ENCODE measurements around the gene ACP7.

DNA sequence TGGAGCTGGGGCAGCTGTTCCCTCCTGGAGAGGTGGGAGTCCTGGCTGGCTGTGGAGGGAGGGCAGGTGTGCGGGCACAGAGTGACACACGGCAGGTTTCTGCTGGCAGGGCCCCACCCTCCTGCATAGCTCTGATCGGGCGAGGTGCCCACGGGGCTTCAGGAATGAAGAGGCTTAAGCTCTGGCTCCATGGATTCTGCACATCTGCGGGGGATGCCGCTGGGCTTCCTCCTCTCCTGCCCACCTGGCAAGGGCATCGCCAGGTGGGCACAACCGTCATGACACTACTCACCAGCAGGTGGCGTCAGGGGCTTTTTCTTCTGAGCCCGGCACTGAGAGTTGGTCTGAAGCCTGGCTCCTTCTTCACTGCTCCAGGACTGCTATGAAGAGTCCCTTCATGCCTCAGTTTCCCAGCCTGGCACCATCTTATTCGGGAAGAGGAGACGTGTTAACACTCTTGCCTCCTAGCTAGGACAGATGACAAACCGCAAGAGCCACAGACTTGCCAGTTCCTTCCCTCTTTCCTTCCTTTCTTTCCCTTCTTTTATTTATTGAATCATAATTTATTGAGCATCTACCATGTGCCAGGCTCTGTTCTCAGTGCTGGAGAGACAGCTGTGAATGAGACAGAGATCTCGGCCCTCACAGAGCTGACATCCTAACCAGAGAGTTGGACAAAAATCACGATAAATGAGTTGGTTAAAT lies 26.2 kb downstream of the ACP7 start:
- TF ChIP-seq, protein P1, sequence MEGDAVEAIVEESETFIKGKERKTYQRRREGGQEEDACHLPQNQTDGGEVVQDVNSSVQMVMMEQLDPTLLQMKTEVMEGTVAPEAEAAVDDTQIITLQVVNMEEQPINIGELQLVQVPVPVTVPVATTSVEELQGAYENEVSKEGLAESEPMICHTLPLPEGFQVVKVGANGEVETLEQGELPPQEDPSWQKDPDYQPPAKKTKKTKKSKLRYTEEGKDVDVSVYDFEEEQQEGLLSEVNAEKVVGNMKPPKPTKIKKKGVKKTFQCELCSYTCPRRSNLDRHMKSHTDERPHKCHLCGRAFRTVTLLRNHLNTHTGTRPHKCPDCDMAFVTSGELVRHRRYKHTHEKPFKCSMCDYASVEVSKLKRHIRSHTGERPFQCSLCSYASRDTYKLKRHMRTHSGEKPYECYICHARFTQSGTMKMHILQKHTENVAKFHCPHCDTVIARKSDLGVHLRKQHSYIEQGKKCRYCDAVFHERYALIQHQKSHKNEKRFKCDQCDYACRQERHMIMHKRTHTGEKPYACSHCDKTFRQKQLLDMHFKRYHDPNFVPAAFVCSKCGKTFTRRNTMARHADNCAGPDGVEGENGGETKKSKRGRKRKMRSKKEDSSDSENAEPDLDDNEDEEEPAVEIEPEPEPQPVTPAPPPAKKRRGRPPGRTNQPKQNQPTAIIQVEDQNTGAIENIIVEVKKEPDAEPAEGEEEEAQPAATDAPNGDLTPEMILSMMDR (IDR thresholded peaks at IDR 0.05 in 2 of 3, conservative IDR thresholded peaks at IDR 0.05 in 1 of 3; ENCODE audit: control insufficient read depth in 2 of 3, extremely low read depth in 1 of 3, insufficient read depth in 1 of 3, low read depth in 3 of 3, low read length in 3 of 3): peak; percentile 78 to 85 (median 84)
- no peak for TF ChIP-seq SUZ12 (IDR thresholded peaks at IDR 0.05; ENCODE audit: unreplicated experiment)
- no peak for TF ChIP-seq POLR2AphosphoS5 (IDR thresholded peaks at IDR 0.05; ENCODE audit: low read length)
- TF ChIP-seq TAF1 (IDR thresholded peaks at IDR 0.05; ENCODE audit: borderline replicate concordance, low read depth, low read length): no peak
- no peak for TF ChIP-seq YY1 (IDR thresholded peaks at IDR 0.05; ENCODE audit: low read depth, low read length)
- TF ChIP-seq BHLHE40 (IDR thresholded peaks at IDR 0.05; ENCODE audit: borderline replicate concordance in 1 of 2, low read depth in 2 of 2, low read length in 1 of 2): no peak
- TF ChIP-seq EP300 (IDR thresholded peaks at IDR 0.05; ENCODE audit: borderline replicate concordance in 1 of 2, control insufficient read depth in 1 of 2, low read depth in 2 of 2, low read length in 2 of 2): no peak
- no peak for TF ChIP-seq MTA3 (IDR thresholded peaks at IDR 0.05; ENCODE audit: borderline replicate concordance, low read length)
- no peak for TF ChIP-seq TCF3 (IDR thresholded peaks at IDR 0.05; ENCODE audit: borderline replicate concordance, insufficient read depth, low read depth, low read length)
